OCI-LY1 (cell line): ENCODE measurements around the gene P3H3.

Source experiments
- EZH2 ChIP-seq: fragments of 200-600 bp; sonication (generic), shearing (Covaris generic); IDR thresholded peaks from 2 replicates; pipeline ENCODE4 v1.8.0; 2017; ENCODE audit warnings: borderline replicate concordance, mixed run types, mild to moderate bottlenecking, antibody characterized with exemption, low read length, moderate library complexity, mixed read lengths
- TF ChIP-seq, protein P1 (sequence below): fragments of 200-600 bp; sonication (generic), shearing (Covaris generic); IDR thresholded peaks from 2 replicates; pipeline ENCODE4 v1.5.1; 2017; ENCODE audit warnings: mild to moderate bottlenecking, antibody characterized with exemption, low read length, moderate library complexity, mixed read lengths

DNA sequence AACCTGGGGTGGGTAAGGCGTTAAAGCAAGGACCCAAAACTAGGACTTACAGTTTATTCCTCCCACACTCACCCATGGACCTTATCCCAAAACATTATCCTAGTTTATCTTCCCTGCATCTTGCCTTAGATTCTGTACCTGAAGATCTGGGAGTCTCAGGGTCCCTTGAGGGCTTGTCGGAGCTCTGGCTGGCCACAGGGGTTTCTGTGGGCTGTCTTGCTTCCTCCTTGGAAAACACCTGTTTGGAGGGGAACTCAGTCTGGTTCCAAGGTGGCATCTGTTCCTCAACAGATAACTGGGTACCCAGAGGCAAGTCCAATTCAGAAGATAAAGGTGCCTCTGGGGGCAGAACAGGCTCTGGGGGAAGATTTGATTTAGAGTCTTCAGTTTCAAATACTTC is 21.2 kb downstream of the P3H3 start:
- TF ChIP-seq EZH2, result no peak
- TF ChIP-seq, protein P1, sequence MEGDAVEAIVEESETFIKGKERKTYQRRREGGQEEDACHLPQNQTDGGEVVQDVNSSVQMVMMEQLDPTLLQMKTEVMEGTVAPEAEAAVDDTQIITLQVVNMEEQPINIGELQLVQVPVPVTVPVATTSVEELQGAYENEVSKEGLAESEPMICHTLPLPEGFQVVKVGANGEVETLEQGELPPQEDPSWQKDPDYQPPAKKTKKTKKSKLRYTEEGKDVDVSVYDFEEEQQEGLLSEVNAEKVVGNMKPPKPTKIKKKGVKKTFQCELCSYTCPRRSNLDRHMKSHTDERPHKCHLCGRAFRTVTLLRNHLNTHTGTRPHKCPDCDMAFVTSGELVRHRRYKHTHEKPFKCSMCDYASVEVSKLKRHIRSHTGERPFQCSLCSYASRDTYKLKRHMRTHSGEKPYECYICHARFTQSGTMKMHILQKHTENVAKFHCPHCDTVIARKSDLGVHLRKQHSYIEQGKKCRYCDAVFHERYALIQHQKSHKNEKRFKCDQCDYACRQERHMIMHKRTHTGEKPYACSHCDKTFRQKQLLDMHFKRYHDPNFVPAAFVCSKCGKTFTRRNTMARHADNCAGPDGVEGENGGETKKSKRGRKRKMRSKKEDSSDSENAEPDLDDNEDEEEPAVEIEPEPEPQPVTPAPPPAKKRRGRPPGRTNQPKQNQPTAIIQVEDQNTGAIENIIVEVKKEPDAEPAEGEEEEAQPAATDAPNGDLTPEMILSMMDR, result no peak
